Gastroesophageal sphincter (tissue), 3 donors: ENCODE measurements around the gene GOLGA6B.

Source experiments
- EP300 ChIP-seq: sonication (generic); formaldehyde crosslinking; IDR thresholded peaks from one replicate; pipeline ENCODE4 v1.6.1; 2017; ENCODE audit warnings: antibody characterized with exemption, mild to moderate bottlenecking
- POLR2A ChIP-seq, 2 donors: fragments of 450-650 bp; IDR thresholded peaks; one replicate each; pipeline ENCODE4 v1.6.1; 2017; ENCODE audit warnings: antibody characterized with exemption in 2 of 2, mild to moderate bottlenecking in 2 of 2, moderate library complexity in 1 of 2
- POLR2AphosphoS5 ChIP-seq: sonication (generic); formaldehyde crosslinking; IDR thresholded peaks from one replicate; pipeline ENCODE4 v1.6.1; 2017; ENCODE audit warnings: antibody characterized with exemption
- TF ChIP-seq, protein P1 (sequence below), 4 experiments: fragments of 200-600 bp in 2 of 4; fragments of 450-650 bp in 2 of 4; sonication (generic) in 1 of 4; IDR thresholded peaks; one replicate each; pipeline ENCODE4 v1.5.1; 2017 to 2019; ENCODE audit warnings: antibody characterized with exemption in 4 of 4, mild to moderate bottlenecking in 2 of 4, moderate library complexity in 2 of 4

DNA sequence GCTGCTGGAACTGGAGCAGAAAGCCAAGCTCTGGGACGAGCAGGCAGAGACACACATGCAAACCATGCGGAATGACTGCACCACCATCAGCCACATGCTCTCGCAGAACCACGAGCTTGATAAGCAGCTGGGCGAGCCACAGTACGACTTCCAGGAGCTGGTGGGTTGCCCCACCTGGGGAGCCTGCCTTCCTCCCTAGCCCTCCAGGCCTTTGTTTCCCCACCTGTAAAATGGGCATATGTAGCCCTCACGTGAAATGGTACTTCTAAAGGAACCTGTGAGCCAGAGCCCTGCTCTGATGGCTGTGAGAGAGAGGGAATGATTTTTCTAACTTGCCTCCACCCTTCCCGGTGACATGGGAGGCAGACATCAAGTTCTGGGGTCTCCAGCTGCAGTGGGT is 44.6 kb upstream of the GOLGA6B start:
- TF ChIP-seq, protein P1, sequence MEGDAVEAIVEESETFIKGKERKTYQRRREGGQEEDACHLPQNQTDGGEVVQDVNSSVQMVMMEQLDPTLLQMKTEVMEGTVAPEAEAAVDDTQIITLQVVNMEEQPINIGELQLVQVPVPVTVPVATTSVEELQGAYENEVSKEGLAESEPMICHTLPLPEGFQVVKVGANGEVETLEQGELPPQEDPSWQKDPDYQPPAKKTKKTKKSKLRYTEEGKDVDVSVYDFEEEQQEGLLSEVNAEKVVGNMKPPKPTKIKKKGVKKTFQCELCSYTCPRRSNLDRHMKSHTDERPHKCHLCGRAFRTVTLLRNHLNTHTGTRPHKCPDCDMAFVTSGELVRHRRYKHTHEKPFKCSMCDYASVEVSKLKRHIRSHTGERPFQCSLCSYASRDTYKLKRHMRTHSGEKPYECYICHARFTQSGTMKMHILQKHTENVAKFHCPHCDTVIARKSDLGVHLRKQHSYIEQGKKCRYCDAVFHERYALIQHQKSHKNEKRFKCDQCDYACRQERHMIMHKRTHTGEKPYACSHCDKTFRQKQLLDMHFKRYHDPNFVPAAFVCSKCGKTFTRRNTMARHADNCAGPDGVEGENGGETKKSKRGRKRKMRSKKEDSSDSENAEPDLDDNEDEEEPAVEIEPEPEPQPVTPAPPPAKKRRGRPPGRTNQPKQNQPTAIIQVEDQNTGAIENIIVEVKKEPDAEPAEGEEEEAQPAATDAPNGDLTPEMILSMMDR (IDR thresholded peaks at IDR 0.05) = no peak
- TF ChIP-seq POLR2AphosphoS5 = no peak
- TF ChIP-seq POLR2A (IDR thresholded peaks at IDR 0.05) = no peak
- no peak for TF ChIP-seq EP300
